Measurements from ENCODE around the gene LHX1.

Gene LHX1

DNA sequence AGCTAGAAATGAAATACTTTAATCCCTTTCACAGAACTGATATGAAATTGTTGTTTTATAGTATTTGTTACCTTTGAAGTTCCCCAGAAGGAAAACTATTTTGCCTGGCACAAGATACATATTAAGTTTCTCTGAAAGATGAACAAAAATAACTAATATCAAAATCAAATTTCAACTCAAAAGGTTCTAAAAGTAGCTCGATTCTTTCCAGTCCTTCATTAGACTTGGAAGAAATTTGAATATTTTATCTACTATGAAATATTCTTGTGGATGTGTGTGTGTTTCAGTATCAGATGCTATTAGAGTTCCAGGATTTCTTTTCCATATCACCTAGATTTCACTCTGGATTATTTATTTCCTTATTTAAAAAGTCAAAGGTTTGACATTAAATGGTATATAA is 7.9 kb downstream of the LHX1 start:
- H3K27ac ChIP-seq = no peak overlapping the region
- no peak for TF ChIP-seq ZFX (IDR thresholded peaks at IDR 0.05)
- TF ChIP-seq, protein P1, sequence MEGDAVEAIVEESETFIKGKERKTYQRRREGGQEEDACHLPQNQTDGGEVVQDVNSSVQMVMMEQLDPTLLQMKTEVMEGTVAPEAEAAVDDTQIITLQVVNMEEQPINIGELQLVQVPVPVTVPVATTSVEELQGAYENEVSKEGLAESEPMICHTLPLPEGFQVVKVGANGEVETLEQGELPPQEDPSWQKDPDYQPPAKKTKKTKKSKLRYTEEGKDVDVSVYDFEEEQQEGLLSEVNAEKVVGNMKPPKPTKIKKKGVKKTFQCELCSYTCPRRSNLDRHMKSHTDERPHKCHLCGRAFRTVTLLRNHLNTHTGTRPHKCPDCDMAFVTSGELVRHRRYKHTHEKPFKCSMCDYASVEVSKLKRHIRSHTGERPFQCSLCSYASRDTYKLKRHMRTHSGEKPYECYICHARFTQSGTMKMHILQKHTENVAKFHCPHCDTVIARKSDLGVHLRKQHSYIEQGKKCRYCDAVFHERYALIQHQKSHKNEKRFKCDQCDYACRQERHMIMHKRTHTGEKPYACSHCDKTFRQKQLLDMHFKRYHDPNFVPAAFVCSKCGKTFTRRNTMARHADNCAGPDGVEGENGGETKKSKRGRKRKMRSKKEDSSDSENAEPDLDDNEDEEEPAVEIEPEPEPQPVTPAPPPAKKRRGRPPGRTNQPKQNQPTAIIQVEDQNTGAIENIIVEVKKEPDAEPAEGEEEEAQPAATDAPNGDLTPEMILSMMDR (conservative IDR thresholded peaks at IDR 0.05) = no peak

DNA sequence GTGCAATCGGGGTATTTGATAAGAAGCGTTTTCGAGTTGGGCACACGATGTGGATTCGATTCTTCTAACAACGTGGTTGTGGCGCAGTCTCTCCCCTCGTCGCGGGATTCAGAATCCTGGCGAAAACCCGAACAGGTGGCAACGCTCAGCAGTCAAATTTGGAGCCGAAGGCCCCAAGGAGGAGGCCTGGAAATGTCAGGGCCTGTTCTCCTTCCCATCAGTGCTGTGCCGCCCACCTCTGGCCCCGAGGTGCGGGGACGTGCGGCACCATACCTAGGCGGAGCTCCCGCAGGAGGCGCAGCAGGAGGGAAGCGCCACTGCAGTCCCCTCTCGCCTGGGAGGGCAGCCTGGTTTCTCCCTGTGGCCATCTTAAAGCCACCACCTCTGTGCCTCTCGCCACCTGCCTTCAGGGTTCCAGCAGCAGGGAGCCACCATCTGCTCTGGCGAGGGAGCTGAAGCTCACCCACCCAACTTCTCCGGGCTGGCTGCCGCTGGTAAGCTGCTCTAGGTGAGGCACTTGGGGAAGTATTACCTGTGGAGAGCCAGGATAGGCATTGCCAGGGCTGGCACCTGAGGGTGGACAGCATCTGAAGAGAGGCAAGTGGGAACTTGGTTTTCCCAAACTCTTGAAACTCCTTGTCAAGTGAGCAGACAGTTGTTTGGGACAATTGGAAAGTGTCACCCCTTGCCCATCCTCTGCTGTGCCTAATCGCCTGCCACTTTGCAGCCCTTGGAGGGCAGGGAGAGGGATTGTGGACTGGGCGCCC is 8.9 kb downstream of the LHX1 start:
- TF ChIP-seq, protein P1 (conservative IDR thresholded peaks at IDR 0.05) = no peak
- TF ChIP-seq ZFX (IDR thresholded peaks at IDR 0.05) = no peak
- H3K27ac ChIP-seq = no peak overlapping the region

DNA sequence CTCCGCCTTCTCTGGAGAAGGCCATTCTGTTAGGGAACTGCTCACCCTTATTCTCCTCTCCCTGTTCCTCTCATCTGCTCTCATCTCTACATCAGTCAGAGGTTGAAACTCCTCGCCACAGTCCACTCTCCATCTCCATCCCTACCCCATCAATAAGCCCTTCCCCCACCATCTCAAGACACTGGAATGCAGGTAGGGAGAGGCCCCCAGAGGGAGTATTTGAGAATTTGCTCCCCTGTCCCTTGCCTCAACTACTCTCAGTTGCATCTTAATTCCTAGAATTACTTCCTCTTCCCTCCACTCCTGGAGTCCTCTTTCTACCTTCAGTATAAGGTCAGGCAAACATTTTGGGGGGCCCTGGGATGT is 9.4 kb downstream of the LHX1 start:
- no peak overlapping the region for H3K27ac ChIP-seq

DNA sequence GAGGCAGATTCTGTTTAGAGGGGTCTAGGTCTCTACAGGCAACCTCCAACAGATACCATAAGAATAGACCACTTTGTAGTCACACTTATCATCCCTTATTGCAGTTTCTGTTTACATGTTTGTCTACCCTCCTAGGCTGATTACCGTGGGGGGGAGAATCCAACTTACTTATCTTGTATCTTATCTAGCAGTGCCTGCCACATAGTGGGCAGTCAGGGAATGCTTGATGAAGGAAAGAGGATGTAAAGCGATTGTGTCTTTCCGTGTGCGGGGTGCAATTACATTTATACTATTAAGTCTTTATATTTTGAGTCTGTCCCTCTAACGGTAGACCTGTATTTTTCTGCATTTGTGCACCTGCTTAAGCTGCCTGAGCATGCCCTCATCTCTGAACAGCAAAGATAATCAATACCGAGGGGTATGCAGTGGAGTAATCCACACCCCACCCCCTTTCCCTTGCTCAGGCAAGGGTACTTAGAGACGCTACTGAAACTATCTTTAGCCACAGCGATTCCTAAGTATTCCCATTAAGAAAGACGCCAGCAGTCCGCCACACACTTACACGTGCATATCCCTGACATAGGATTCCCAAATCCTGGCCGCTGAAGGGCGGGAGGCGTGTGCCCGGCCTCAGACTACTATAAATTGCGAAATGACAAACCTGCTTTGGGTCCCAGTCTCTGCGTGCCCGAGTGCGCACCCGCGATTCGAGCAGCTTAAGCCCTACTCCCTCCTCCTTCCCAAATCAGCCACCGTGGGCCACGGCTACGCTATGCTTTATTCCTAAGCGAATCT is 10.8 kb downstream of the LHX1 start:
- TF ChIP-seq, protein P1 (conservative IDR thresholded peaks at IDR 0.05) = no peak; the same call in 1 of the 2 replicates
- TF ChIP-seq ZFX (IDR thresholded peaks at IDR 0.05) = no peak
- peak overlapping the region; percentile 93 for H3K27ac ChIP-seq

More for the DNA sequence above, 9.4 kb downstream of the LHX1 start:
- no peak for TF ChIP-seq ZFX (IDR thresholded peaks at IDR 0.05)
- TF ChIP-seq, protein P1 (conservative IDR thresholded peaks at IDR 0.05) = no peak

DNA sequence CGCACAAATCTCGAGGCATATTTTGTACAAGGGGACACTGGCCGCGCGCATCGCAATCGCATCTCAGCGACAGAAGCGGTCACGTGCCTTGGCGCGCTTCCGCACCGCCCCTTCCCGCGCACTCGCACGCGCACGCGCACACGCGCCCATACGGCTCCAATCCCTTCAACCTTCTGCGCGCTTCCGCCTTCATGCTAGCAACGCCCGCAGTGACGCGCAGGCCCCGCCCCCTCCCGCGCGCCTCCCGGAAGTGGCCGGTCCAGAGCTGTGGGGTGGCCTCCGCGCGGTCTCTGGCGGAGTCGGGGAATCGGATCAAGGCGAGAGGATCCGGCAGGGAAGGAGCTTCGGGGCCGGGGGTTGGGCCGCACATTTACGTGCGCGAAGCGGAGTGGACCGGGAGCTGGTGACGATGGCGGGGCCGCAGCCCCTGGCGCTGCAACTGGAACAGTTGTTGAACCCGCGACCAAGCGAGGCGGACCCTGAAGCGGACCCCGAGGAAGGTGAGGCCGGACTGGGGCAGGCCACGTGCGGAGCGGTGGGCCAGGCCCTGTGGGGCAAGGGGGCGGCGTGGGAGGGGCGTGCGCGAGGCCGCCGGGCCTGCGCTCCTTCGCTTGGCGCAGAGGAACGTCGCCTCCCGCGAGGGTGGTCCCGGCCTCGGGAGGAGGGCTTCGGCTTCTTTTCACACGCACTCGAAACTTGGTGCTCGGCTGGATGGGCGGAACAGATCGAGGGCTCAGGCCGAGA is 11.6 kb downstream of the LHX1 start, which contains the start of gene AATF:
AATF (plus strand) TSS at position 238 of the 744 bp plus-strand sequence; CDS start at position 410, 172 bp downstream.
- peak within 1 kb of the TSS; percentile 93 for H3K27ac ChIP-seq
- peak; percentile 91 for TF ChIP-seq ZFX (IDR thresholded peaks at IDR 0.05)
- TF ChIP-seq, protein P1 (conservative IDR thresholded peaks at IDR 0.05) = no peak

DNA sequence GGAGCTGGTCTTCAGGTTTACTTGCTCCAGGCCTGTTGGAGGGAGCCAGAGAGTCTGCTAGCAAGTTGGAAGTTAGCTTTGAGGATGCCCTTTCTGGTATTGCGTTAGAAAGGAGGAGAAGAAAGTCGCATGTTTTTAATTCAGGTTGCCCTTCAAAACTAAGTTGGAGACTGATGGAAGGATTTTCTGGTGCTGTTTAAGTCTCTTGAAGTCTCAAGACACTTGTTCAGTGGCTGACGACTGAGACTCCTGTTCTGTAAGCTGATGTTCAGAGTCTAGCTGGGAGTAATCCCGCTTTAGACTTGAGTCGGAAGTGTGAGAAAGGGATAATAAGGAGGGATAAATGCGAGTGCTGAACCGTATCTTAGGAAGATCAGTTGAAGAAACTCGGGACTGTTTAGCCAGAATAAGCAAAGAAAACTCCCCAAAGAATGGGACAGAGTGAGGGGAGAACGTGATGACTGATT is 12.2 kb downstream of the LHX1 start:
- peak; percentile 63 for TF ChIP-seq ZFX (IDR thresholded peaks at IDR 0.05)
- TF ChIP-seq, protein P1 (conservative IDR thresholded peaks at IDR 0.05) = no peak
- H3K27ac ChIP-seq = peak overlapping the region; percentile 93

All from C4-2B (cell line).